Smooth muscle cell (in vitro differentiated cells): ENCODE results near the gene SPATA4. TPM values are rescaled to one million over a fixed set of nuclear protein-coding genes. Genes with fewer than 3 reads are reported as not detected.

Experiments used
- DNase-seq: peaks from one replicate; lab custom pipeline; 2025; ENCODE audit not compliant: unreplicated experiment; lab: John Stamatoyannopoulos, UW
- H2AFZ ChIP-seq: fragments of 200-600 bp; sonication (generic); 2 replicates; pipeline ENCODE4 v1.6.0; 2016; ENCODE audit warnings: antibody characterized with exemption, low read depth, mild to moderate bottlenecking
- H3F3A ChIP-seq: fragments of 200-600 bp; sonication (generic); 2 replicates; pipeline ENCODE4 v1.6.0; 2017; ENCODE audit warnings: antibody characterized with exemption, low read depth
- H3K27ac ChIP-seq: fragments of 200-600 bp; sonication (generic); 2 replicates; pipeline ENCODE4 v1.5.1; 2016; ENCODE audit warnings: low read depth, mild to moderate bottlenecking
- H3K27me3 ChIP-seq: fragments of 200-600 bp; sonication (generic); 2 replicates; pipeline ENCODE4 v1.6.1; 2016; ENCODE audit warnings: low read depth, mild to moderate bottlenecking
- H3K36me3 ChIP-seq: fragments of 200-600 bp; sonication (generic); 2 replicates; pipeline ENCODE4 v1.5.1; 2016; ENCODE audit warnings: low read depth
- H3K4me1 ChIP-seq: fragments of 200-600 bp; sonication (generic); 2 replicates; pipeline ENCODE4 v1.5.1; 2016; ENCODE audit warnings: low read depth
- H3K4me2 ChIP-seq: fragments of 200-600 bp; sonication (generic); 2 replicates; pipeline ENCODE4 v1.6.0; 2016; ENCODE audit warnings: mild to moderate bottlenecking
- H3K4me3 ChIP-seq: fragments of 200-600 bp; sonication (generic); 2 replicates; pipeline ENCODE4 v1.5.1; 2016; ENCODE audit warnings: mild to moderate bottlenecking
- H3K79me2 ChIP-seq: fragments of 200-600 bp; sonication (generic); 2 replicates; pipeline ENCODE4 v1.6.0; 2016; ENCODE audit warnings: low read depth, mild to moderate bottlenecking
- H3K9ac ChIP-seq: fragments of 200-600 bp; sonication (generic); 2 replicates; pipeline ENCODE4 v1.6.0; 2016; ENCODE audit warnings: low read depth
- H3K9me3 ChIP-seq: fragments of 200-600 bp; sonication (generic); replicated peaks from 2 replicates; pipeline ENCODE4 v1.5.1; 2016; ENCODE audit warnings: low read depth
- H4K20me1 ChIP-seq: fragments of 200-600 bp; sonication (generic); 2 replicates; pipeline ENCODE4 v1.6.0; 2016; ENCODE audit warnings: low read depth
- CTCF ChIP-seq: fragments of 200-600 bp; sonication (generic); IDR thresholded peaks from 2 replicates; pipeline ENCODE4 v1.5.1; 2017; ENCODE audit warnings: borderline replicate concordance, mild to moderate bottlenecking, antibody characterized with exemption; ENCODE audit not compliant: insufficient read depth, poor library complexity, severe bottlenecking
- WGBS: methylation state at CpG from one replicate; pipeline ENCODE4 v1.1.7; 2016; ENCODE audit warnings: low lambda C conversion rate; 5-methylcytosine and 5-hydroxymethylcytosine counted together
- polyA plus RNA-seq: library from polyadenylated mRNA; unstranded; fragments of >200 nt; fragmentation: Nextera tagmentation; extraction: Ambion mirVana; gene quantifications from 2 replicates; pipeline ENCODE4 v1.2.1, GENCODE V29; 2016
- total RNA-seq: library from RNA; depleted of rRNA; stranded (reverse); fragments of >200 nt; gene quantifications from 2 replicates; pipeline ENCODE4 v1.2.3, GENCODE V29; 2014

SPATA4 gene
- total and polyA plus RNA-seq, 2 experiments from 2014 or later, result not detected

GRCh38 chr4:176230836-176231235, 35.5 kb upstream of the SPATA4 start:
- Histone ChIP-seq H3F3A (no peaks in the 10 kb centered on the region), H3K36me3 (no peaks in the 10 kb centered on the region), H3K4me2 (no peak overlapping the region), H4K20me1 (no peaks in the 10 kb centered on the region), H3K4me3 (no peak overlapping the region), H3K27ac (no peak overlapping the region), H3K4me1 (no peaks in the 10 kb centered on the region), H3K27me3 (no peaks in the 10 kb centered on the region), H3K79me2 (no peaks in the 10 kb centered on the region), H2AFZ (peak overlapping the region; percentile 41), H3K9me3 (no peaks in the 10 kb centered on the region), H3K9ac (no peak overlapping the region)
- DNase-seq, result no peak
- no peak for TF ChIP-seq CTCF
- WGBS, result 60% methylated on average over 4 of the region's 4 CpGs

GRCh38 chr4:176229645-176230044, 34.3 kb upstream of the SPATA4 start:
- no peak for TF ChIP-seq CTCF
- Histone ChIP-seq H4K20me1 (no peaks in the 10 kb centered on the region), H3K27ac (no peak overlapping the region), H3K4me3 (no peak overlapping the region), H3K27me3 (no peaks in the 10 kb centered on the region), H2AFZ (no peak overlapping the region), H3K79me2 (no peaks in the 10 kb centered on the region), H3K9me3 (no peaks in the 10 kb centered on the region), H3F3A (no peaks in the 10 kb centered on the region), H3K4me2 (no peak overlapping the region), H3K9ac (no peak overlapping the region), H3K36me3 (no peaks in the 10 kb centered on the region), H3K4me1 (no peaks in the 10 kb centered on the region)
- 87% methylated on average over 4 of the region's 4 CpGs for WGBS
- no peak for DNase-seq

GRCh38 chr4:176226736-176227135, 31.4 kb upstream of the SPATA4 start:
- Histone ChIP-seq H3K36me3 (no peaks in the 10 kb centered on the region), H3K4me3 (no peak overlapping the region), H3K27me3 (no peaks in the 10 kb centered on the region), H3K9ac (no peak overlapping the region), H3K4me2 (no peak overlapping the region), H3K79me2 (no peaks in the 10 kb centered on the region), H4K20me1 (no peaks in the 10 kb centered on the region), H2AFZ (no peak overlapping the region), H3K27ac (no peak overlapping the region), H3K9me3 (no peaks in the 10 kb centered on the region), H3K4me1 (no peaks in the 10 kb centered on the region), H3F3A (no peaks in the 10 kb centered on the region)
- no peak for DNase-seq
- WGBS, result 75% methylated on average over 5 of the region's 5 CpGs
- no peak for TF ChIP-seq CTCF

GRCh38 chr4:176223561-176223960, 28.2 kb upstream of the SPATA4 start:
- no peak overlapping the region for H2AFZ ChIP-seq
- H3K4me2 ChIP-seq, result no peak overlapping the region
- no peak overlapping the region for H3K4me3 ChIP-seq
- no peaks in the 10 kb centered on the region for H3K4me1 ChIP-seq
- no peak overlapping the region for H3K27ac ChIP-seq
- no peaks in the 10 kb centered on the region for H3K36me3 ChIP-seq
- no peak for DNase-seq
- H3K79me2 ChIP-seq, result no peaks in the 10 kb centered on the region
- no peaks in the 10 kb centered on the region for H3K9me3 ChIP-seq
- TF ChIP-seq CTCF, result no peak
- no peaks in the 10 kb centered on the region for H3K27me3 ChIP-seq
- 48% methylated on average over 2 of the region's 2 CpGs for WGBS
- H4K20me1 ChIP-seq, result no peaks in the 10 kb centered on the region
- no peak overlapping the region for H3K9ac ChIP-seq
- no peaks in the 10 kb centered on the region for H3F3A ChIP-seq
